ENCODE data around the gene SPSB4. TPM values are rescaled to one million over a fixed set of nuclear protein-coding genes. Genes with fewer than 3 reads are reported as not detected.

SPSB4 gene
- total RNA-seq, 1 donor from 2014 or later, result 0.58 TPM

GRCh38 chr3:141150931-141151330, 99.8 kb downstream of the SPSB4 start:
- no peak overlapping the region for H3K4me3 ChIP-seq (ENCODE audit: low read depth, low read length)
- TF ChIP-seq, protein P1, sequence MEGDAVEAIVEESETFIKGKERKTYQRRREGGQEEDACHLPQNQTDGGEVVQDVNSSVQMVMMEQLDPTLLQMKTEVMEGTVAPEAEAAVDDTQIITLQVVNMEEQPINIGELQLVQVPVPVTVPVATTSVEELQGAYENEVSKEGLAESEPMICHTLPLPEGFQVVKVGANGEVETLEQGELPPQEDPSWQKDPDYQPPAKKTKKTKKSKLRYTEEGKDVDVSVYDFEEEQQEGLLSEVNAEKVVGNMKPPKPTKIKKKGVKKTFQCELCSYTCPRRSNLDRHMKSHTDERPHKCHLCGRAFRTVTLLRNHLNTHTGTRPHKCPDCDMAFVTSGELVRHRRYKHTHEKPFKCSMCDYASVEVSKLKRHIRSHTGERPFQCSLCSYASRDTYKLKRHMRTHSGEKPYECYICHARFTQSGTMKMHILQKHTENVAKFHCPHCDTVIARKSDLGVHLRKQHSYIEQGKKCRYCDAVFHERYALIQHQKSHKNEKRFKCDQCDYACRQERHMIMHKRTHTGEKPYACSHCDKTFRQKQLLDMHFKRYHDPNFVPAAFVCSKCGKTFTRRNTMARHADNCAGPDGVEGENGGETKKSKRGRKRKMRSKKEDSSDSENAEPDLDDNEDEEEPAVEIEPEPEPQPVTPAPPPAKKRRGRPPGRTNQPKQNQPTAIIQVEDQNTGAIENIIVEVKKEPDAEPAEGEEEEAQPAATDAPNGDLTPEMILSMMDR (conservative IDR thresholded peaks at IDR 0.05; ENCODE audit: low read depth, low read length), result no peak
- DNase-seq (ENCODE audit: low read depth), result no peak

- no peak for DNase-seq (ENCODE audit: low read depth)
- H3K4me3 ChIP-seq (ENCODE audit: low read depth, low read length), result no peak overlapping the region
- TF ChIP-seq, protein P1 (conservative IDR thresholded peaks at IDR 0.05; ENCODE audit: low read depth, low read length), result no peak
These were observed 100.3 kb downstream of the SPSB4 start for GRCh38 chr3:141151439-141151838.

- DNase-seq (ENCODE audit: low read depth), result no peak
- TF ChIP-seq, protein P1 (conservative IDR thresholded peaks at IDR 0.05; ENCODE audit: low read depth, low read length), result no peak
- H3K4me3 ChIP-seq (ENCODE audit: low read depth, low read length), result no peak overlapping the region
These were observed 101.0 kb downstream of the SPSB4 start for GRCh38 chr3:141152130-141152529.

DNA sequence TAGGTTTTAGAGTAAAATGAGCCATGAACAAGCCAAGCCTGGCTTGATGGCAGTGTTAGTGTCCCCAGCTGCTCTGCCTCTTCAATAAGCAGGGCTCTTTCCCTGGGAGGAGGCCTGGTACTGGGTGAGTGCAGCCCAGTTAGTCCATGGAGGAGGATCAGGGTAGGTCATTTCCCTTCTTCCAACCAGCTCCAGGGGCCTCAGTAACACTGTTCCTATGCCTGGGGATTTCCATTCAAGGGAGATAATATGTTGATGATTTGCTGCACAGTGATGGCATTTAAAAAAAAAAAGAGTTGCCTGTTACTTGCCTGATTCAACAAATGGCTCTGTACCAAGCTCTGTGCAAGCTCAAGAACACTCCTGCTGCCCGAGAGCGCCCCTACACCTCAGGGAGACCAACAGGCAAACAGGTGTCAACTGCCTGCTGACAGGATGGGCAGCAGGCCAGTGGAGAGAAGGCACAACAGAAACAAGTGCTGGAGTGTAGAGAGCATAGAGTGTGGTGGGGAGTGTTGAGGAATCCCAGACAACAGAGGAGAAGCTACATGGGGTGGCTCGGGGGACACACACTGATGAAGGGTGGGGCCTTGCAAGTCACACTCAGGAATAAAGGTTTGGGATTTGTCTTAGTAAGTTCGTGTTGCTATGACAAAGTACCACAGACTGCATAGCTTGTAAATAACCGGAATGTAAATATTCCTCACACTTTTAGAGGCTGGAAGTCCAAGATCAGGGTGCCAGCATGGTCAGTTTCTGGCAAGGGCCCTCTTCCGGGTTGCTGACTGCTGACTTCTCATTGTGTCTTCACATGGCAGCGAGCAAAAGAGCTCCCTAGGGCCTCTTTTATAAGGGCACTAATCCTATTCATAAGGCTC, 101.9 kb downstream of the SPSB4 start:
- no peak overlapping the region for H3K4me3 ChIP-seq (ENCODE audit: low read depth, low read length)
- DNase-seq (ENCODE audit: low read depth), result no peak
- TF ChIP-seq, protein P1 (conservative IDR thresholded peaks at IDR 0.05; ENCODE audit: low read depth, low read length), result no peak

DNA sequence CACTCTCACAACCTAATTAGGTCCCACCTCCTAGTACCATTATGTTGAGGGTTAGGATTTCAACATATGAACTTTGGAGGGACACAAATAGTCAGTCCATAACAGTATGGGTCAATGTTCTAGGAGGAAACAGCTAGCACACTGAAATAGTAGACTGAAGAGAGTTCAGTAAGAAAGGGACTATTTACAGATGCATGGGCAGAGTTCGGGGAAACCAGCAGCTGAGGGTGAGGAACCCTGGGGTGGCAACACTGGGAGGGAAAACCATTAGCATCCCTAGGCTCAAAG, 102.5 kb downstream of the SPSB4 start:
- no peak overlapping the region for H3K4me3 ChIP-seq (ENCODE audit: low read depth, low read length)
- TF ChIP-seq, protein P1 (conservative IDR thresholded peaks at IDR 0.05; ENCODE audit: low read depth, low read length), result no peak
- DNase-seq (ENCODE audit: low read depth), result no peak

DNA sequence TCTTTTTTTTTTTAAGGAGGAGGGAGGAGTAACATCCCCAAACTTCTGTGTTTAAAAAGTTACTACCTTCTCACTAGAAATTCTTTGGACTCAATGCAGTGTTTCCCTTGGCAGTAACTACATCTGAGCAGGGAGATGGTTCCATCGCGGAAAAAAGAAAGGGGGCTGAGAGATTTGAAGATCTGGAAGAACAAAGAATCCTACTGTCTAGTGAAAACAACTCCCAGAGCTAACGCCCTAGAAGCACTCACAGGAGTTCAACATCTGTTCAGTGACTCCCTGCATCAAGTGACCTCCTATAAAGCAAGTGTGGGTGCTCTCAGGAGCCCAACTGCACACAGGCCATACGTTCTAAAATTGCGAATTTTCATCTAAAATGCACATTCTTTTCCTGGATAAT, 113.7 kb downstream of the SPSB4 start:
- DNase-seq (ENCODE audit: low read depth), result no peak
- TF ChIP-seq, protein P1 (conservative IDR thresholded peaks at IDR 0.05; ENCODE audit: low read depth, low read length), result no peak
- no peak overlapping the region for H3K4me3 ChIP-seq (ENCODE audit: low read depth, low read length)

GRCh38 chr3:141167681-141168080, 116.5 kb downstream of the SPSB4 start:
- no peak overlapping the region for H3K4me3 ChIP-seq (ENCODE audit: low read depth, low read length)
- DNase-seq (ENCODE audit: low read depth), result no peak
- TF ChIP-seq, protein P1 (conservative IDR thresholded peaks at IDR 0.05; ENCODE audit: low read depth, low read length), result no peak

All from epithelial cell of proximal tubule (primary cell).